Transverse colon (tissue), 4 donors: ENCODE data around the gene MZT2B. TPM values are rescaled to one million over a fixed set of nuclear protein-coding genes. Genes with fewer than 3 reads are reported as not detected.
A peak's percentile ranks its signal among the peaks of the same experiment; 100 is the strongest.
"Not testable (repeated sequence)": the region's sequence is repeated elsewhere in the genome, so short reads cannot be mapped to it uniquely, and the experiment has no call there.

Source experiments
- DNase-seq: peaks from one replicate; pipeline ENCODE4 v3.0.0-alpha.2; 2019
- H3K27ac ChIP-seq, 4 donors: fragments of 200-600 bp; sonication (generic); 2 replicates each; pipeline ENCODE4 v1.5.1; 2016 to 2018; ENCODE audit warnings: inconsistent platforms in 4 of 4
- H3K27me3 ChIP-seq: fragments of 200-600 bp; sonication (generic); 2 replicates; pipeline ENCODE4 v1.5.1; 2017; ENCODE audit warnings: inconsistent platforms
- H3K36me3 ChIP-seq, 4 donors: fragments of 200-600 bp; sonication (generic); 2 replicates each; pipeline ENCODE4 v1.5.1; 2017 to 2019; ENCODE audit warnings: inconsistent platforms in 4 of 4
- H3K4me1 ChIP-seq, 4 donors: fragments of 200-600 bp; sonication (generic); 2 replicates each; pipeline ENCODE4 v1.5.1; 2017 to 2020; ENCODE audit warnings: inconsistent platforms in 4 of 4
- H3K4me3 ChIP-seq, 4 donors: fragments of 200-600 bp; sonication (generic); 1 replicate in 1 of 4; 2 replicates in 3 of 4; pipeline versions ENCODE4 v1.5.1 to v1.6.1; 2017 to 2019; ENCODE audit warnings: inconsistent platforms in 4 of 4
- H3K9me3 ChIP-seq, 2 donors: fragments of 200-600 bp; sonication (generic); 2 replicates each; pipeline ENCODE4 v1.5.1; 2017 to 2019; ENCODE audit warnings: inconsistent platforms in 2 of 2
- EP300 ChIP-seq: sonication (generic); formaldehyde crosslinking; IDR thresholded peaks from one replicate; pipeline ENCODE4 v1.6.1; 2017; ENCODE audit warnings: antibody characterized with exemption, low read depth
- POLR2A ChIP-seq: fragments of 450-650 bp; IDR thresholded peaks from one replicate; pipeline ENCODE4 v1.6.1; 2016; ENCODE audit warnings: antibody characterized with exemption, mild to moderate bottlenecking, moderate library complexity
- POLR2AphosphoS5 ChIP-seq, 3 donors: sonication (generic); formaldehyde crosslinking; IDR thresholded peaks; one replicate each; pipeline ENCODE4 v1.6.1; 2016; ENCODE audit warnings: antibody characterized with exemption in 3 of 3
- WGBS, 2 donors: methylation state at CpG; one replicate each; pipeline ENCODE4 v1.1.5; 2018; ENCODE audit warnings: low coverage in 1 of 2; 5-methylcytosine and 5-hydroxymethylcytosine counted together
- in situ Hi-C, 4 donors: fragments of 200-750 bp; cut with MboI; loops; one replicate each; pipeline versions ENCODE4 v1.15.0 to v1.15.1; 2017; ENCODE audit warnings: low sequenced_read_pairs in 3 of 4, low pct_ligation_motif_present in 1 of 4, low pct_unique_long_range_greater_than_20kb in 1 of 4
- intact Hi-C: fragments of 100-400 bp; cut with DNase I; formaldehyde crosslinking; loops from one replicate; pipeline ENCODE4 v1.15.1; 2023; ENCODE audit warnings: low total_unique reads
- total RNA-seq, 4 donors: library from RNA; depleted of rRNA; stranded (reverse); fragments of >200 nt; gene quantifications; one replicate each; pipeline ENCODE4 v1.1.0, GENCODE V29; 2016
- TF ChIP-seq, protein P1 (sequence below), 5 experiments: fragments of 200-600 bp in 3 of 5; fragments of 450-650 bp in 2 of 5; sonication (generic) in 3 of 5; IDR thresholded peaks; 1 replicate in 2 of 5; 2 replicates in 3 of 5; pipeline ENCODE4 v1.5.1; 2016 to 2017; ENCODE audit warnings: antibody characterized with exemption in 5 of 5, inconsistent platforms in 3 of 5, mild to moderate bottlenecking in 2 of 5, moderate library complexity in 1 of 5

Gene MZT2B
- total RNA-seq, 4 donors from 2014 or later = 50.5 to 144 (median 102) TPM

GRCh38 chr2:130165293-130166016 is 16.6 kb upstream of the MZT2B start:
- Histone ChIP-seq H3K27me3 (no peaks in the 10 kb centered on the region), H3K4me1 (no peaks in the 10 kb centered on the region), H3K9me3 (no peaks in the 10 kb centered on the region), H3K27ac (no peak overlapping the region), H3K36me3 (peaks cover 0 to 49% (median 23%) of the 10 kb centered on the region in 4 donors), H3K4me3 (no peak overlapping the region)
- in situ Hi-C loops = loop anchor here in 2 of 4 donors (25.0 kb wide), 1 partner anchor 172 kb away; the partner anchor contains the start of gene IMP4 (in 2 of the 2)
- TF ChIP-seq, protein P1, sequence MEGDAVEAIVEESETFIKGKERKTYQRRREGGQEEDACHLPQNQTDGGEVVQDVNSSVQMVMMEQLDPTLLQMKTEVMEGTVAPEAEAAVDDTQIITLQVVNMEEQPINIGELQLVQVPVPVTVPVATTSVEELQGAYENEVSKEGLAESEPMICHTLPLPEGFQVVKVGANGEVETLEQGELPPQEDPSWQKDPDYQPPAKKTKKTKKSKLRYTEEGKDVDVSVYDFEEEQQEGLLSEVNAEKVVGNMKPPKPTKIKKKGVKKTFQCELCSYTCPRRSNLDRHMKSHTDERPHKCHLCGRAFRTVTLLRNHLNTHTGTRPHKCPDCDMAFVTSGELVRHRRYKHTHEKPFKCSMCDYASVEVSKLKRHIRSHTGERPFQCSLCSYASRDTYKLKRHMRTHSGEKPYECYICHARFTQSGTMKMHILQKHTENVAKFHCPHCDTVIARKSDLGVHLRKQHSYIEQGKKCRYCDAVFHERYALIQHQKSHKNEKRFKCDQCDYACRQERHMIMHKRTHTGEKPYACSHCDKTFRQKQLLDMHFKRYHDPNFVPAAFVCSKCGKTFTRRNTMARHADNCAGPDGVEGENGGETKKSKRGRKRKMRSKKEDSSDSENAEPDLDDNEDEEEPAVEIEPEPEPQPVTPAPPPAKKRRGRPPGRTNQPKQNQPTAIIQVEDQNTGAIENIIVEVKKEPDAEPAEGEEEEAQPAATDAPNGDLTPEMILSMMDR (IDR thresholded peaks at IDR 0.05) = no peak
- no peak for TF ChIP-seq POLR2AphosphoS5 (IDR thresholded peaks at IDR 0.05)
- TF ChIP-seq POLR2A = no peak
- TF ChIP-seq EP300 = no peak
- 94 to 95% methylated on average over 6 to 8 of the region's 8 CpGs for WGBS, 2 donors
- no peak for DNase-seq
- intact Hi-C loops = no loop called here

- H3K27me3 ChIP-seq, intact Hi-C loops, DNase-seq, H3K4me3 ChIP-seq, H3K27ac ChIP-seq, H3K4me1 ChIP-seq, H3K9me3 ChIP-seq: not testable (repeated sequence)
- H3K36me3 ChIP-seq = peaks cover 0 to 50% (median 23%) of the 10 kb centered on the region in 4 donors
- WGBS, 2 donors = 75 to 92% methylated on average over 2 to 3 of the region's 3 CpGs
- in situ Hi-C loops = loop anchor here in 2 of 4 donors (25.0 kb wide), 1 partner anchor 171 kb away; the partner anchor contains the start of gene IMP4 (in 2 of the 2)
Measured at GRCh38 chr2:130166611-130167010, 15.5 kb upstream of the MZT2B start.

DNA sequence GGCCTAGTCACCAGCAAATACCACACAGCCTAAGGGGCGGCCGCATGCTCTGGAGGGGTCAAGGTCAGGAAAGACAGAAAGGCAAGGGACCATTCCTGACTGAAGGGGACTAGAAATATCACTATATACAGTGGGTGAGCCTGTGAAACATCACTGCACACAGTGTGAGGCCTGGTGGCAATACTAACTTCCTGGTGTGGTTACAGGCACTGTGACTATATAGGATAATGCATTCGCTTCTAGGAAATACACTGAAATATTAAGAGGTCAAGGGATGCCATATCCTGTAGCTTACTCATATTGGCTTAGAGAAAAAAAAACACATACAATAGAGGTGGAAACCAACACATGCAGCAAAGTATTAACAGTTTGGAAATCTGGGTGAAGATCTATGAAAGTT is 12.9 kb upstream of the MZT2B start:
- in situ Hi-C loops = loop anchor here in 2 of 4 donors (25.0 kb wide), 1 partner anchor 168 kb away; the partner anchor contains the start of gene IMP4 (in 2 of the 2)
- intact Hi-C loops = not testable (repeated sequence)

DNA sequence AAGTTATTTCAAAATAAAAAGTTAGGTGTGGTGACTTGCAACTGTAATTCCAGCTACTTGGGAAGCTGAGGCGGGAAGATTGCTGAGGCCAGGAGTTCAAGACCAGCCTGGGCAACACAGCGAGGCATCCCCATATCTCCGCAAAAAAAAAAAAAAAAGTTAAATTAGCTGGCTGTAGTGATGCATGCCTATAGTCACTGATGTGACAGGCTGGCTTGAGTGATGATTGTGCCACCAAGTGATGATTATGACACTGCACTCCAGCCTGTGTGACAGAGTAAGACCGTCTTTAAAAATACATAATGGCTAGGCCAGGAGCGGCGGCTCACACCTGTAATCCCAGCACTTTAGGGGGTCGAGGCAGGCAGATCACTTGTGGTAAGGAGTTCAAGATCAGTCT is 12.2 kb upstream of the MZT2B start:
- TF ChIP-seq, protein P1 (IDR thresholded peaks at IDR 0.05) = no peak
- TF ChIP-seq POLR2A = no peak
- Histone ChIP-seq H3K36me3 (peaks cover 0 to 36% (median 15%) of the 10 kb centered on the region in 4 donors), H3K27me3 (no peaks in the 10 kb centered on the region), H3K4me1 (no peaks in the 10 kb centered on the region), H3K9me3 (no peaks in the 10 kb centered on the region), H3K27ac (no peak overlapping the region), H3K4me3 (no peak overlapping the region)
- DNase-seq = no peak
- in situ Hi-C loops (loop anchor here in 3 of 4 donors (10.0 to 25.0 kb wide), 2 partner anchors 165 to 167 kb away; partner anchors contain the start of gene IMP4 (in 2 of the 3)), intact Hi-C loops (no loop called here)
- 97 to 100% methylated on average over 3 to 7 of the region's 7 CpGs for WGBS, 2 donors

More for the DNA sequence above, 12.9 kb upstream of the MZT2B start:
- H3K4me1 ChIP-seq, H3K9me3 ChIP-seq, H3K27me3 ChIP-seq, H3K4me3 ChIP-seq, DNase-seq, H3K27ac ChIP-seq: not testable (repeated sequence)
- peaks cover 0 to 40% (median 19%) of the 10 kb centered on the region in 4 donors for H3K36me3 ChIP-seq
- 75 to 88% methylated on average over 1 to 3 of the region's 3 CpGs for WGBS, 2 donors

GRCh38 chr2:130174866-130175265 is 7.2 kb upstream of the MZT2B start:
- H3K4me1 ChIP-seq, H3K4me3 ChIP-seq, H3K36me3 ChIP-seq, H3K27me3 ChIP-seq, intact Hi-C loops, H3K27ac ChIP-seq, H3K9me3 ChIP-seq, DNase-seq: not testable (repeated sequence)
- WGBS, 2 donors = 60 to 81% methylated on average over 2 to 5 of the region's 5 CpGs
- in situ Hi-C loops = loop anchor here in 3 of 4 donors (10.0 to 25.0 kb wide), 2 partner anchors 160 to 162 kb away; partner anchors contain the start of gene IMP4 (in 2 of the 3)

- not testable (repeated sequence) for DNase-seq, H3K9me3 ChIP-seq
- WGBS, 2 donors = 17 to 27% methylated on average over 12 to 38 of the region's 38 CpGs
Measured at GRCh38 chr2:130180404-130181324, 1.4 kb upstream of the MZT2B start.

More at GRCh38 chr2:130180404-130181324, 1.4 kb upstream of the MZT2B start:
- H3K27me3 ChIP-seq, H3K36me3 ChIP-seq: not testable (repeated sequence)
- peaks cover 15 to 23% (median 22%) of the 10 kb centered on the region in 4 donors for H3K4me1 ChIP-seq
- intact Hi-C loops (loop anchor here (10.0 kb wide), 1 partner anchor 154 kb away; no protein-coding TSS in a partner anchor), in situ Hi-C loops (loop anchor here in 1 of 4 donors (10.0 kb wide), 1 partner anchor 154 kb away; no protein-coding TSS in a partner anchor)
- H3K4me3 ChIP-seq = peak overlapping the region; percentile 83 to 98 (median 94)
- peak overlapping the region; percentile 87 to 97 (median 93) for H3K27ac ChIP-seq
